Putamen (tissue), 1 donor: Measurements from ENCODE around the gene IFI6.
A peak's percentile ranks its signal among the peaks of the same experiment; 100 is the strongest.

Experiments
- DNase-seq: peaks from one replicate; pipeline ENCODE4 v3.0.0-alpha.2; 2016; ENCODE audit warnings: low spot score

Gene IFI6

DNA sequence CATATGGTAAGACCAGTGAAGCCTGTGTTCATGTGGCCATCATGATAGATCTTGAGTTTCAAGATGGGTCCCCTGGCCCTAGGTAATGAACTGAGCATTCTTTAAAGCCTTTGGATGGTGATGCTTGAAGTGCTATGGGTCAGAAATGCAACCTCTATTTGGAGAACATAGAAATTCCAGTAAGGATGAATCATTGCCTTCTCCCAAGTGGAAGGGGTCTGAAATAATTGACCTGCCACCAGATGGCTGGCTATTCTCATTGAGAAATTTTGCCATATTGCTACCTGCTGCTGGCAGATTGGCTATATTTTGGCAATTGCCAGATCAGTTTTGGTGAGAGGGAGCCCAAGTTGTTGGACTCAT, 739 bp upstream of the IFI6 start:
- no peak for DNase-seq

DNA sequence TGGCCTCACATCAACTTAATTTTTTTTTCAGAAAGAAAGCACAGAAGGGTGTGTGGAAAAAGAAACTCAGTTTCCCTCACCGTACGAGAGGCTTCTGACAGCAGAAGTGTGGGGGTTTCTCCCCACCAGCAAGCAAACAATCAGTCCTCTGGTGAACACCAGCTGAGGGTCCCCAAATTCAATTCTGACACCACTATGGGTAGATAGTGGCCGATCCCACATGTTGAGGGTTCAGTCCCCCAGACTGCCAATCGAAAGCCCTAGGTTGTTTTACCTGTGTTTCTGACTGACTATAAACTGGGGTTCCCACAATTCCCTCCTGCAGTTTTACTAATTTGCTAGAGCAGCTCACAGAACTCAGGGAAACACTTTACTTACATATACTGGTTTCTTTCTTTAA, 2.1 kb downstream of the IFI6 start:
- DNase-seq = no peak

DNA sequence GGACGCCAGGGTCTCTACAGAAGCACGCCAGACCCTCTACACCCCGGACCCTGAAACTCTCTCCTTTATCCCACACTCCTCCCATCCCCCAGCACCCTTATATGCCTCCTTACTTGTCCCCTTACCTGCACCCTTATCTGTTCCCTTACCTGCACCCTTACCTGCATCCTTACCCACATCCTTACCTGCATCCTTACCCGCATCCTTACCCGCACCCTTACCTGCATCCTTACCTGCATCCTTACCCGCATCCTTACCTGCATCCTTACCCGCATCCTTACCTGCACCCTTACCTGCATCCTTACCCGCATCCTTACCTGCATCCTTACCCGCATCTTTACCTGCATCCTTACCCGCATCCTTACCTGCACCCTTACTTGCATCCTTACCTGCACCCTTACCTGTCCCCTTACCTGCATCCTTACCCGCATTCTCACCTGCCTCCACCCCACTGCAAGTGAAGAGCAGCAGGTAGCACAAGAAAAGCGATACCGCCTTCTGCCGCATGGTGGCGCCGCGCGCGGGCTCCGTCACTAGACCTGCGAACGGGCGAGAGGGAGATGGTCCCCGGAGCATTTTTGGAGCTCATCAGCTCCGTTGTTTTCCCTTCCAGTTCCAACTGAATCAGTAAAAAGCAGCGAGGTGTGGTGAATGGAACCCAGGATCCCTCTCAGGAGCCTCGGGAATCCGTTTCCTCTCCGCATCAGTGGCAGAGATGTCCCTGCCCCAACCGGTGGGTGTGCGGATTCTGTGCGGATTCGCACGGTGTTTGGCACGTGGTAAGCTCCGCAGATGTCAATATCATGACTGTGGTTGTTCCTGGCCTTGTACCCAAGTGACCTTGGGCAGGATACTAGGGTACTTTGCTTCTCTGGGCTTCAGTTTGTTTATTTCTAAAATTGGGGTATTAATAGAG, 2.9 kb downstream of the IFI6 start:
- no peak for DNase-seq

GRCh38 chr1:27668121-27668807, 3.7 kb downstream of the IFI6 start:
- no peak for DNase-seq

GRCh38 chr1:27666791-27667254, 5.2 kb downstream of the IFI6 start:
- DNase-seq = no peak

DNA sequence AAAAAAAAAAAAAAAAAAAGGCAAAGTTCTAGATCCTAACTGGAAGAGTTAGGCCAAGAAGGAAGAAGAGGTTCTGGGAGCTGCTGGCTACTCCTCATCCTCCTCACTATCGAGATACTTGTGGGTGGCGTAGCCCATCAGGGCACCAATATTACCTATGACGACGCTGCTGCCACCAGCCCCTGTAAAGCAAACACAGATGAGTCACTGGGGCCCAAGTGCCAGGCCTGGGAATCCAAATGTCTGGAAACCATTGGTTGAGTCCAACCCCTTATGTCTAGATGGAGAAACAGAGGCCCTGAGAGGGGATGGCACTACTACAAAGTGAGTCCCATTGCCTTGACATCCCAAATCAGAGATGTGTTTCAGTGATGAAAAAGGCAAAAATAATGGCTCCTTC, 5.7 kb downstream of the IFI6 start:
- DNase-seq = no peak

DNA sequence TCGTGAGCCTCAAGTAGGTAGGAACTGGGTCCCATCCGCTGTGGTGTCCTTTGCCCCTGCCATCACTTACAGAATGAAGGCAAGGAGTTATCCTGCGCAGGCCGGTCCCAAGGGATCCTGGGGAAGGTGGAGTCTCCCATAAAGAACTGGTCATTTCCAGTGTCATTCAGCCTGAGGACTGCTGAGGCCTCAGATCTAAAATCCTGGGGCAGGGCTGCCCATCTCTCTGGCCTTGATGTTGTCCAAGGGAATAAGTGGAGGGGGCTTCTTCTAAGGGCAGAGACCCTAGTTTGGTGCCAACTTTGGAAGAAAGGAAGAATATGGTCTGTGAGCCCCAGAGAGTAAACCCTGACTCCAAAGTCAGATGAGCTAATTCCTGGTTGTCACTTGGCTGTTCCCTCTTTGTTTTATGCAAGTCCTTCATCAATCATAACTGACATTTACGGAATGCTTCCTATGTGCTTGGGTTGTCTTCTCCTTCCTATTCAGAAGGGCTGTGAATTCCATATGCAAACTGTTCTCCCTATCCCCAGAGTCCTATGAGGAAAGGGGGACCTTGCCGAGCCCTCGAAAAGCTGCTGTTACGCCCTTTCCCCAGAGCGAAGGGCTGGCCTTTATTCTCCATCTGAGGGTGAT, 6.9 kb downstream of the IFI6 start:
- no peak for DNase-seq

DNA sequence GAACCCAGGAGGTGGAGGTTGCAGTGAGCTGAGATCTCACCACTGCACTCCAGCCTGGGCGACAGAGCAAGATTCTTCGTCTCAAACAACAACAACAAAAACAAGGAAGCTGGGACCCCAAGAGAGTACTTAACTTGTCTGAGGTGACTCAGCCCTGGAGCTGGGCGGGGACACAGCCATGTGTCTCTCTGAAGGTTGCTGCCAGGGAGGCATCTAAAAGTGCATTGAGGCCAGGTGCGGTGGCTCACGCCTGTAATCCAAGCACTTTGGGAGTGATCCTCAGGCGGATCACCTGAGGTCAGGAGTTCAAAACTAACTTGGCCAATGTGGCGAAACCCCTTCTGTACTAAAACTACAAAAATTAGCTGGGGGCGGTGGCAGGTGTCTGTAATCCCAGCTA, 7.7 kb downstream of the IFI6 start:
- no peak for DNase-seq

GRCh38 chr1:27662707-27663393, 9.1 kb downstream of the IFI6 start:
- DNase-seq = peak; percentile 69

GRCh38 chr1:27662261-27662660, 9.7 kb downstream of the IFI6 start:
- DNase-seq = no peak

DNA sequence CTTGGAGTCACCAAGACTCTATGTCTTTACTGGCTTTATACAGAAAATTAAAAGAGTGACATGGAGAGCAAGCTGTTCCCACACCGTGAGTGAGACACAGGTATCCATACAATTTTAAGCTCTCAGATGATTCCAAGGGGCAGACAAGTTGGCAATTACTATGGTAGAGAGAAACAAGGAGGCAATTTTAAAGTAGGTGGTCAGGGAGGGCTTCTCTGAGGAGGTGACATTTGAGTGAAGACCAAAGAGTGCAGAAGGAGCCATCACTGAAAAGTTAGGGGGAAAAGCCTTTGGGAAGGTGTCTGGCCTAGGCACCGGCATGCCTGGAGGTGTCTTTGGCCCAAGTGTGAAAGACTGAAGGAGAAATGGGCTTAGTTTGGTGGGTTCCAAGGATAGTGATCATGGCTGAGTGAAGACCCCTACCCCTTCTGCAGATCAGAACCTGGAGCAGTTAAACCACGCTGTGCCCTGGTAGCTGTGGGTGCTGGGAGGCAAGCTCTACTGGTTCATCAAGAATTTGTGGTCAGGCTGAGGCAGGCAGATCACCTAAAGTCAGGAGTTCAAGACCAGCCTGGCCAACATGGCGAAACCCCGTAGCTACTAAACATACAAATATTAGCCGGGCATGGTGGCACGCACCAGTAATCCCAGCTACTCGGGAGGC, 10.4 kb downstream of the IFI6 start:
- DNase-seq = no peak

- no peak for DNase-seq
These were observed 11.6 kb downstream of the IFI6 start for GRCh38 chr1:27660300-27660835.

GRCh38 chr1:27659497-27660299, 12.3 kb downstream of the IFI6 start:
- peak; percentile 74 for DNase-seq

DNA sequence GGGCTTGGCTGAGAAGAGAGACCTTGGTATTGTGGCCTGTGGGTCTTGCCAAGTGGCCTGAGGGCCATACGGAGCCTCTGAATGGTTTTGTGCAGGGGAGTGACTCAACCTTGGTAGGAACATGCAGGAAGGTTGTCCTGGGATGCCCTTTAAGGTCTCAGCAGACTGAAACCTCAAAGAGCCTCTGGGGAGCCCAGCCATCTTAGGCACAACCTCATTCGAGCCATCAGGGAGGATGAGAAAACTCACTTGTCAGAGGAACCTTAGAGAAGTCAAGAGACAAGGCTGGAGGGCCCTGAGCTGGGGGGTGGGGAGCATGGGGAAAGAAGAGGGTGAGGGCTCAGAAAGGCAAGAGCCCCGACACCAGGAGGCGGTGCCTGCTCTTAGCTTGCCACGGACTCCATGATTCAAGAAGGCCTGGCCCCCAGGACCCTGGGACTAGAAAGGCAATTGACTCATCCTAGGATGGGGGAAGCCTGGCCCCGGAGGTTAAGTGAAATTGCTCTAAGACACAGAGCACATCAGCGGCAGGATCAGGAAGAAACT, 13.0 kb downstream of the IFI6 start:
- DNase-seq = no peak

- no peak for DNase-seq
These were observed 15.7 kb downstream of the IFI6 start for GRCh38 chr1:27656157-27656893.

DNA sequence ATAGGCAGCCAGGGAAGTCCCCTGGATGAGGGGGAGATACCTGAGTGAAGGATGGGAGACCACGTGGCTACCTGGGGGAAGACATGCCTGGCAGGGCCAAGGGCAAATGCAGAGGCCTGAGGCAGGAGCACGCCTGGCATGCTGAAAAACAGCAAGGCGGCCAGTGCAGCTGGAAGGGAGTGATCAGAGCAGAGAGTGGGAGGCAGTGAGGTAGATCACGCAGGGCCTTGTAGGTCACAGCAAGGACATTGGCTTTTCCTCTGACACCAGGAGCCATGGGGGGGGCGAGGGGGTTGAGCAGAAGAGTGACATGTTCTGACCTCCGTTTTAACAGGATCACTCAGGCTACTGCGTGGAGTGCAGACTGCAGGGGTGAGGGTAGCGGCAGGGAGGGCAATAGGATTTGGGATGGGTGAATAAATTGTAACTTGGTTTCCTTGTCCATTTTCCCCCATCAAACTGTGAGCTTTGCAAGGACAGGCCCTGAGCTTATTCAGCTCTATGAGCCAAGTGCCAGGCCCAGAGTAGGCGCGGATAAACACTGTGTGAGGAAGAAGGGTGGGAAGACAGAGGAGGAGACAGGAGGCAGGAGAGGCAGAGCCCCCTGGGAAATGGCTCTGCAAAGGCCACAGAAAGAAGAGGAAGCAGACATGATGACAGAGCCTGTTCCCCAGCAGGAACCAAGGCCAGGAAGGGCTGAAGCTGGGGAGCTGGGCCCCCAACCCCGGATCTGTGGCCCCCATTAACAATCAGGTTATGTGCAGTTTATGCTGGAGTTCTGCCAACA, 16.6 kb downstream of the IFI6 start:
- DNase-seq = no peak

DNA sequence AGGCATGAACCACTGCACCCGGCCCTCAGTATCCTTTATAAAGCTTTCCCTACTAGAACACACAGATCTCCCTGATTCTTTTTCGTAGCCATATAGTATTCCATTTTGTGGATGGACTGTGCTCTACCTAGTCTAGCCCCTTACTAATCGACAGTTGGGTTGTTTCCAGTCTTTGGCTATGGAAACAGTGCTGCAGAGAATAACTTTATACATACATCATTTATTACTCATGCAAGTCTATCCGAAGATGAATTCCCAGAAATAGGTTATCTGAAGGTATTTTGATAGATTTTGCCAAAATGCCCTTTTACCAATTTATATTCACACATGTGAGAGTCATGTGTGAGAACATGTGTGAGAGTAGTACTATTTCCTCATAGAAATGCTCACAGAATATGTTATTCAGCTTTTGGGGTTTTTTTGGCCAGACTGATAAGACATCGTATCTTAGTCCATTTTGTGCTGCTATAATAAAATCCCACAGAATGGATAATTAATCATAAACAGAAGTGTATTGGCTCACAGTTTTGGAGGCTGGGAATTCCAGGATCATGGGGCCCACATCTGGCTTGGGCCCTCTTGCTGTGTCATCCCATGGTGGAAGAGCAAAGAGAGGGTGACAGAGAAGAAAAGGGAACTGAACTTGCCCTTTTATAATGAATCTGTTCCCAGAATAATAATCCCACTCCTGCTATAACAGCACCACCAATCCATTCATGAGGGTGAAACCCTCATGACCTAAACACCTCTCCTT, 19.7 kb downstream of the IFI6 start:
- DNase-seq = no peak

DNA sequence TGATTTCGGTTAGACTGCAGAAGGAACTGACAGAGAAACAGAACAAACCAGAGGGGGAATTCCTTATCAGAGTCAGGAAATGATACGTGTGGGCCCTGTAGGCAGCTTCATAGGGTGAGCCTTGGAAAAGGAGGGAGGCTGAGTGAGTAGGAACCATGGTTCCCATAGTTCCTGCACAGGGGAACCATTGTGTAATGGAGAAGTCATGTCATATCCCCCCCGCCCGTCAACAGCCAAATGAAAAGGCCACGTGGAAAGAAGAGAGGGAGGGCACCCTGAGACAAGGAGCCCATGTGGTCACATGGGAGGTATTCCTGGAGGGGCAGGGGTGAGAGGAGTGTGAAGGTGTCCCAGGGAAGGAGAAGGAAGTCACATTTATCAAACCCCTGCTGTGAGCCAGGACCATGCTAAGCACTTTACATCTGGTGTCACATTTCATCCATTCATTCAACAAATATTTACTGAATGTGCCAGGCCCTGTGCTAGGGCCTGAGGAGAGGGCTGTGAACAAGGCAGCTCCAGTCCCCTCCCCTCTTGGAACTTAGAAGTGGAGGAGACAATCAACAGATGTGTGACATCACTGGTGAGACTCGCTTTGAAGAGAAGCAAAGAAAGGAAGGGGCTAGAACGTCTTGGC, 21.3 kb downstream of the IFI6 start:
- DNase-seq = no peak
